ENCODE measurements around the gene CPA4.

Gene CPA4

GRCh38 chr7:130299866-130300265 lies 6.9 kb downstream of the CPA4 start:
- Histone ChIP-seq H3F3A (ENCODE audit: insufficient read depth, low read length) (no peaks in the 10 kb centered on the region), H2AFZ (ENCODE audit: low read length) (no peak overlapping the region)

GRCh38 chr7:130301501-130302020 lies 8.6 kb downstream of the CPA4 start:
- H4K20me1 ChIP-seq (ENCODE audit: insufficient read depth, low read length): no peaks in the 10 kb centered on the region
- H3K4me3 ChIP-seq (ENCODE audit: low read length): no peak overlapping the region
- H3K27me3 ChIP-seq (replicated peaks; ENCODE audit: insufficient read depth, low read length): no peaks in the 10 kb centered on the region
- DNase-seq: no peak
- H3K36me3 ChIP-seq (replicated peaks; ENCODE audit: insufficient read depth, low read length): no peaks in the 10 kb centered on the region
- H3K9me2 ChIP-seq (replicated peaks; ENCODE audit: insufficient read depth, low read length): no peaks in the 10 kb centered on the region
- H3K4me1 ChIP-seq (ENCODE audit: low read length): no peaks in the 10 kb centered on the region
- TF ChIP-seq EZH2phosphoT487 (IDR thresholded peaks at IDR 0.05; ENCODE audit: low read length) (no peak), EZH2 (optimal IDR thresholded peaks at IDR 0.05; ENCODE audit: low read depth, low read length) (no peak), CTCF (IDR thresholded peaks at IDR 0.05; ENCODE audit: low read length) (no peak)
- no peak overlapping the region for H3K9ac ChIP-seq (ENCODE audit: low read length)
- no peaks in the 10 kb centered on the region for H3K9me3 ChIP-seq (replicated peaks; ENCODE audit: insufficient read depth, low read length)
- no peak overlapping the region for H2AFZ ChIP-seq (ENCODE audit: low read length)
- no peak overlapping the region for H3K4me2 ChIP-seq (ENCODE audit: low read depth, low read length)
- no peaks in the 10 kb centered on the region for H3K79me2 ChIP-seq (ENCODE audit: low read length)
- H3F3A ChIP-seq (ENCODE audit: insufficient read depth, low read length): no peaks in the 10 kb centered on the region
- H3K27ac ChIP-seq (ENCODE audit: low read length): no peak overlapping the region

More at GRCh38 chr7:130299866-130300265, 6.9 kb downstream of the CPA4 start:
- Histone ChIP-seq H3K9ac (ENCODE audit: low read length) (no peak overlapping the region), H3K27me3 (replicated peaks; ENCODE audit: insufficient read depth, low read length) (no peaks in the 10 kb centered on the region), H3K4me3 (ENCODE audit: low read length) (no peak overlapping the region), H3K4me2 (ENCODE audit: low read depth, low read length) (no peak overlapping the region), H3K9me3 (replicated peaks; ENCODE audit: insufficient read depth, low read length) (no peaks in the 10 kb centered on the region), H3K9me2 (replicated peaks; ENCODE audit: insufficient read depth, low read length) (no peaks in the 10 kb centered on the region), H4K20me1 (ENCODE audit: insufficient read depth, low read length) (no peaks in the 10 kb centered on the region), H3K4me1 (ENCODE audit: low read length) (no peaks in the 10 kb centered on the region), H3K79me2 (ENCODE audit: low read length) (no peaks in the 10 kb centered on the region), H3K27ac (ENCODE audit: low read length) (no peak overlapping the region), H3K36me3 (replicated peaks; ENCODE audit: insufficient read depth, low read length) (no peaks in the 10 kb centered on the region)
- no peak for TF ChIP-seq CTCF (IDR thresholded peaks at IDR 0.05; ENCODE audit: low read length)
- no peak for TF ChIP-seq EZH2 (optimal IDR thresholded peaks at IDR 0.05; ENCODE audit: low read depth, low read length)
- TF ChIP-seq EZH2phosphoT487 (IDR thresholded peaks at IDR 0.05; ENCODE audit: low read length): no peak
- DNase-seq: no peak

- H3K4me1 ChIP-seq (ENCODE audit: low read length): no peaks in the 10 kb centered on the region
- no peak overlapping the region for H3K9ac ChIP-seq (ENCODE audit: low read length)
- H3F3A ChIP-seq (ENCODE audit: insufficient read depth, low read length): no peaks in the 10 kb centered on the region
- DNase-seq: no peak
- H4K20me1 ChIP-seq (ENCODE audit: insufficient read depth, low read length): no peaks in the 10 kb centered on the region
- no peaks in the 10 kb centered on the region for H3K9me2 ChIP-seq (replicated peaks; ENCODE audit: insufficient read depth, low read length)
- TF ChIP-seq EZH2phosphoT487 (IDR thresholded peaks at IDR 0.05; ENCODE audit: low read length) (no peak), CTCF (IDR thresholded peaks at IDR 0.05; ENCODE audit: low read length) (no peak), EZH2 (optimal IDR thresholded peaks at IDR 0.05; ENCODE audit: low read depth, low read length) (no peak)
- no peak overlapping the region for H3K4me2 ChIP-seq (ENCODE audit: low read depth, low read length)
- no peak overlapping the region for H3K27ac ChIP-seq (ENCODE audit: low read length)
- no peak overlapping the region for H2AFZ ChIP-seq (ENCODE audit: low read length)
- no peaks in the 10 kb centered on the region for H3K79me2 ChIP-seq (ENCODE audit: low read length)
- H3K4me3 ChIP-seq (ENCODE audit: low read length): no peak overlapping the region
- no peaks in the 10 kb centered on the region for H3K36me3 ChIP-seq (replicated peaks; ENCODE audit: insufficient read depth, low read length)
- no peaks in the 10 kb centered on the region for H3K27me3 ChIP-seq (replicated peaks; ENCODE audit: insufficient read depth, low read length)
- H3K9me3 ChIP-seq (replicated peaks; ENCODE audit: insufficient read depth, low read length): no peaks in the 10 kb centered on the region
Observed at GRCh38 chr7:130302649-130303048, 9.7 kb downstream of the CPA4 start.

All from MM.1S (cell line).